Measurements from ENCODE around the gene HELZ. TPM values are rescaled to one million over a fixed set of nuclear protein-coding genes. Genes with fewer than 3 reads are reported as not detected.

HELZ gene
- total and polyA plus RNA-seq, 8 donors, result 27.2 to 64.6 (median 37.3) TPM

DNA sequence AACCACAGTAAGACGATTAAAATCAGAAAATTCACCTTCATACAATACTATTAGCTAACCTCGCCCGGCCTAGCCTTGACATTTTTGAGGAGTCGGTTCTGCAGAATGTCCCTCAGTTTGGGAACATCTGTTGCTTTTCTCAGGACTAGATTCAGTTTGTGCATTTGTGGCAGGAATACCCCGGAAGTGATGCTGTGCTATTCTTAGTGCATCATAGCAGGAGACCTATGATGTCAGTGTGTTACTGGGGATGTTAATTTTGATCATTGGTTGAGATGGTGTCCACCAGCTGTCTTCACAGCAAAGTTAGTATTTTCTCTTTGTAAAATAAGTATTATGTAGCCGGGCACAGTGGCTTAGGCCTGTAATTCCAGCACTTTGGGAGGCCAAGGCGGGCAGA is 21.5 kb upstream of the HELZ start:
- intact Hi-C loops (cut with DNase I), result no loop called here
- H3K27me3 ChIP-seq, result no peaks in the 10 kb centered on the region
- no peak for DNase-seq
- H3K4me3 ChIP-seq, result no peak overlapping the region
- ATAC-seq, result no peak
- no peaks in the 10 kb centered on the region for H3K36me3 ChIP-seq
- TF ChIP-seq, protein P1, sequence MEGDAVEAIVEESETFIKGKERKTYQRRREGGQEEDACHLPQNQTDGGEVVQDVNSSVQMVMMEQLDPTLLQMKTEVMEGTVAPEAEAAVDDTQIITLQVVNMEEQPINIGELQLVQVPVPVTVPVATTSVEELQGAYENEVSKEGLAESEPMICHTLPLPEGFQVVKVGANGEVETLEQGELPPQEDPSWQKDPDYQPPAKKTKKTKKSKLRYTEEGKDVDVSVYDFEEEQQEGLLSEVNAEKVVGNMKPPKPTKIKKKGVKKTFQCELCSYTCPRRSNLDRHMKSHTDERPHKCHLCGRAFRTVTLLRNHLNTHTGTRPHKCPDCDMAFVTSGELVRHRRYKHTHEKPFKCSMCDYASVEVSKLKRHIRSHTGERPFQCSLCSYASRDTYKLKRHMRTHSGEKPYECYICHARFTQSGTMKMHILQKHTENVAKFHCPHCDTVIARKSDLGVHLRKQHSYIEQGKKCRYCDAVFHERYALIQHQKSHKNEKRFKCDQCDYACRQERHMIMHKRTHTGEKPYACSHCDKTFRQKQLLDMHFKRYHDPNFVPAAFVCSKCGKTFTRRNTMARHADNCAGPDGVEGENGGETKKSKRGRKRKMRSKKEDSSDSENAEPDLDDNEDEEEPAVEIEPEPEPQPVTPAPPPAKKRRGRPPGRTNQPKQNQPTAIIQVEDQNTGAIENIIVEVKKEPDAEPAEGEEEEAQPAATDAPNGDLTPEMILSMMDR (IDR thresholded peaks at IDR 0.05), result no peak
- no peak overlapping the region for H3K27ac ChIP-seq
- no peaks in the 10 kb centered on the region for H3K4me1 ChIP-seq
- no peaks in the 10 kb centered on the region for H3K9me3 ChIP-seq

DNA sequence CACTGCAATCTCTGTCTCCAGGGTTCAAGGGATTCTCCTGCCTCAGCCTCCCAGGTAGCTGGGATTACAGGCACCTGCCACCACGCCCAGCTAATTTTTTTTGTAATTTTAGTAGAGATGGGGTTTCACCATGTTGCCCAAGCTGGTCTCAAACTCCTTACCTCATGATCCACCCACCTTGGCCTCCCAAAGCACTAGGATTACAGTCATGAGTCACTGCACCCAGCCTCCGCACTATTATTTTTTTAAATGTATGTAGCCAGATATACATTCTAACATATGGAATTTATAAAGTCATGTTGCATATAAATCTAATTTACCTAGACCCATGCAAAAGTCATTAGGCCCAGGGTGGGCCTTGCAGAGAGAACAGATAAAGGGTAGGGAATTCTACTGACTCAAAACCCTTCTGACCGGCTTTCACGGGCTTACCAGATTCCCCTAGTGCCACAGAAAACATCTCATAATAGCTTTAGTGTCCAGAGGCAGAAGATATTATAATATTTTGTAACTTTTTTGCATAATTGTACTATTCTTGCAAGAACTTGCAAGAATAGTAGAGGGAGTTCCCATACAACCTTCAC is 20.5 kb upstream of the HELZ start:
- H3K4me3 ChIP-seq, result no peak overlapping the region
- intact Hi-C loops (cut with DNase I), result no loop called here
- no peak for ATAC-seq
- H3K27me3 ChIP-seq, result no peaks in the 10 kb centered on the region
- no peak for DNase-seq
- H3K9me3 ChIP-seq, result no peaks in the 10 kb centered on the region
- TF ChIP-seq, protein P1 (IDR thresholded peaks at IDR 0.05), result no peak
- H3K27ac ChIP-seq, result no peak overlapping the region
- peaks cover 0 to 6% of the 10 kb centered on the region in 2 donors for H3K4me1 ChIP-seq
- no peaks in the 10 kb centered on the region for H3K36me3 ChIP-seq

DNA sequence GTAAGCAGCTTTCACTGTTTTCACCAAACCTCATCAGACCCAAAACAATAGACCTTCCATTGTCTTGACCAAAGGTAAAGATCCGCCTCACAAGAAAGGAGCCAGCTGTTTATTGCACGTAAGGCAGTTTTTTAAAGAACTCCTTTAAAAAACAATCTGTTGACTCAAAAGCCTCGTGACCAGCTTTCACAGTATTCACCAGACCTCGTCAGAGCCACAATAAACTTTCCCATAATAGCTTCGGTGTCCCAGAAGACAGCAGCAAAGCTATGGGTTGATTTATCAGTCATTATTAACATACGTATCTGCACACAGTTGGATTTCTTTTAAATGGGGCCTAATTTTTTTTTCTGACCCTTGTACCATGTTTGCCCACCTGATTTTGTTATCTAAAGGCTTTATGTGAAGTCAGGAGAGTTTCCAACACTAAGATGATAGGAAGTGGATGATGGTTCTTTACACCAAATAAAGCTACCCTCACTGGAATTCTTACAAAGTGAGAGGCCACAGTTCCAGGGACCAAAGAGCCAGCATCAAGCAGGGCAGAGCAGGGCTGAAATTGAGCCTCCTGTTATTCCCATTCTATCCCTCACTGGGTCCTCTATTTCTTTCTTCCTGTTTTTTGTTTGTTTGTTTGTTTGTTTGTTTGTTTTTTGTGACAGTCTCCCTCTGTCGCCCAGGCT is 17.6 kb upstream of the HELZ start:
- DNase-seq, result no peak
- TF ChIP-seq, protein P1 (IDR thresholded peaks at IDR 0.05), result no peak
- Histone ChIP-seq H3K9me3 (no peaks in the 10 kb centered on the region), H3K4me3 (no peak overlapping the region), H3K27me3 (no peaks in the 10 kb centered on the region), H3K36me3 (no peaks in the 10 kb centered on the region), H3K4me1 (peaks cover 3 to 34% of the 10 kb centered on the region in 2 donors), H3K27ac (no peak overlapping the region)
- no peak for ATAC-seq
- intact Hi-C loops (cut with DNase I), result no loop called here

DNA sequence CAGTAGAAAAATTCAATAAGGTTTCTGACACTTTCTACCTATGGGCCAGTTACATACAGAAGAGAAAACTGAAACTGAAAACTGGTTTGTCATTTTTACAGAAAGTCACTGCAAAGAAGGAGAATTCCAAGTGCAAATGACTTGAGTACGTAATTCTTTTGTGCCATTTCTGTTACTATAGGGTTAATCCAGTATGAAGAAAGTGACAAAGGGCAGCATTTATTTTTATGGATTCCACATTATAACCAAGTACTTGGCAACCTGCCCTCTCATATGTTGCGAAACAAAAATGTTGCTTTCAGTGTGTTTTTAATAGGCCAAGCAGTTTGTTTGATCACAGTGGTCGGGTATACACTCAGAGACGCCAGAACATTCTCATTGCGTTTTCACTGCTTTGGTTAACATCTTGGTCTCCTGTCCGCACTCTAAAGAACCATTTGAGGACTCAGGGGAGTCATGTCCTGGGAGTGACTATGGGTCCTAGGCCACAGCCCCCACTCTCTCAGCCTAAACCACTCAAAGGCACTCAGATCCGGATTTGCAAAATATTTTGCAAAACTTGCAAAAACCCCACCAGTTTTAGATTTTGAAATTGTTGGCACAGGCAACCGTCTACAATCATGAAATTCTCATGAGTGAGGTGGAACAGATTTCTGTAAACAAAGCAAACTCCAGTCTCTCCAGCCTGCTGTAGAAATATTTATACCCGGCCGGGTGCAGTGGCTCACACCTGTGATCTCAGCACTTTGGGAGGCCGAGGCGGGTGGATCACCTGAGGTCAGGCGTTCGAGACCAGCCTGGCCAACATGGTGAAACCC is 15.4 kb upstream of the HELZ start:
- Histone ChIP-seq H3K4me3 (no peak overlapping the region), H3K4me1 (peaks cover 3 to 41% of the 10 kb centered on the region in 2 donors), H3K9me3 (peaks cover 0 to 4% of the 10 kb centered on the region in 2 donors), H3K27me3 (no peaks in the 10 kb centered on the region), H3K27ac (peak overlapping the region; percentile 77 to 85), H3K36me3 (no peaks in the 10 kb centered on the region)
- DNase-seq (peak in 3 of 4 donors; percentile 46 to 95 (median 93)), ATAC-seq (peak; percentile 78)
- intact Hi-C loops (cut with DNase I), result no loop called here
- TF ChIP-seq, protein P1 (IDR thresholded peaks at IDR 0.05), result no peak

Measured in left lung (tissue), 10 donors.